Peyer's patch (tissue), 4 donors: ENCODE measurements around the gene SEMA3F. TPM values are rescaled to one million over a fixed set of nuclear protein-coding genes. Genes with fewer than 3 reads are reported as not detected.
A peak's percentile ranks its signal among the peaks of the same experiment; 100 is the strongest.

Experiments
- DNase-seq, 3 donors: peaks; one replicate each; pipeline ENCODE4 v3.0.0-alpha.2; 2017 to 2019
- H3K27ac ChIP-seq, 4 donors: fragments of 200-600 bp; sonication (generic); one replicate each; pipeline ENCODE4 v1.5.1; 2016 to 2019
- H3K27me3 ChIP-seq, 2 donors: fragments of 200-600 bp; sonication (generic); one replicate each; pipeline ENCODE4 v1.5.1; 2019
- H3K36me3 ChIP-seq, 3 donors: fragments of 200-600 bp; sonication (generic); one replicate each; pipeline ENCODE4 v1.5.1; 2016 to 2019
- H3K4me1 ChIP-seq, 4 donors: fragments of 200-600 bp; sonication (generic); one replicate each; pipeline ENCODE4 v1.5.1; 2016 to 2019
- H3K4me3 ChIP-seq, 4 donors: fragments of 200-600 bp; sonication (generic); 1 replicate in 3 of 4; 2 replicates in 1 of 4; pipeline ENCODE4 v1.5.1; 2016 to 2019; ENCODE audit warnings: mild to moderate bottlenecking in 1 of 4
- H3K9me3 ChIP-seq, 4 donors: fragments of 200-600 bp; sonication (generic); one replicate each; pipeline ENCODE4 v1.5.1; 2016 to 2019; ENCODE audit warnings: mild to moderate bottlenecking in 1 of 4
- POLR2A ChIP-seq, 2 donors: fragments of 450-650 bp; IDR thresholded peaks; one replicate each; pipeline ENCODE4 v1.5.1; 2017; ENCODE audit warnings: antibody characterized with exemption in 2 of 2, mild to moderate bottlenecking in 2 of 2, moderate library complexity in 2 of 2
- total RNA-seq, 4 donors: library from RNA; depleted of rRNA; stranded (reverse); fragments of >200 nt; gene quantifications; one replicate each; pipeline ENCODE4 v1.1.0, GENCODE V29; 2016
- TF ChIP-seq, protein P1 (sequence below), 6 experiments: fragments of 450-650 bp in 4 of 6; fragments of 200-600 bp in 2 of 6; sonication (generic) in 1 of 6; IDR thresholded peaks; one replicate each; pipeline ENCODE4 v1.5.1; 2017 to 2019; ENCODE audit warnings: antibody characterized with exemption in 6 of 6, mild to moderate bottlenecking in 3 of 6, moderate library complexity in 1 of 6

Gene SEMA3F
- total RNA-seq, 4 donors from 2014 or later, result 21.2 to 41.0 (median 23.2) TPM

DNA sequence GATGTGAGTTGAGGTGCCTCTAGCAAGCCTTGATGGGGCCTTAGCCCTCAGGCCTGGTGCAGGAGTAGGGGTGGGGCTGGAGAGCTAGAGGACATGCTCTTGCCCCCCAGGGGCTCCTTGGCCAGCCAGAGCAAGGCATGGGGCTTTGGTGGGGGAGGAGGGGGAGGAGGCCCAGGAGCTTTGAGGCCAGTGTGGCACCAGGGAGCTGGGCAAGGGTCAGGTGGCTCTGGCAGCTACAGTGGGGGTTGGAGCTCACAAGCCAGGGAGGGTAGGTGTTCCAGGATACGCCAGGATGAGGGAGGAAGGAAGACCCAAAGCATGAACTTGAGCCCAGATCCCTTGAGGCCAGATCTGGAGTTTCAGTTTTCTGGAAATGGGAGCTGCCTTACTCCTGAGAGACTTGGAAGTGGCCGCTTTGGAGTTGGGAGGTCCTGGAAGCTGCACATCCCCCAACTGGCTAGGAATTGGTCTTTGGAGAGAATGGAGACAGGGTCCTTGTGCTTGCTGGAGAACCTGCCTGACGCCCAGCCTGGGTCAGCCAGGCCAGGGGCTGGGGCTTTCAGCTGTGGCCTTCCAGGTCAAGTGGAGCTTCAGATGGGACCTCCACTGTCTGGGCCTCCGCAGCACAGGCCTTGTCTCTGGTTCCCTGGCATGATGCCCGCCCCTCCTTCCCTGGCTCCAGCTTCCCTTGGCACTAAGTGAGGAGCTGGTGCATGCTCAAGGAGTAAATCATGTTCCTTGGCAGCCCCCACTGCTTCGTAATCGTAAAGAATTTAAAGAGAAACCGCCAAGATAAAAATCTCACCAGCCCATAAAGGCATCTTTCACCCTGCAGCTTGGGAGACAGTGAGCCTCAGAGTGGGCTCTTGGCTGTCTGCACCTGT is 8.7 kb downstream of the SEMA3F start:
- no peaks in the 10 kb centered on the region for H3K9me3 ChIP-seq
- H3K36me3 ChIP-seq, result no peaks in the 10 kb centered on the region
- H3K27ac ChIP-seq, result peak overlapping the region in 3 of 4 donors; percentile 18 to 39 (median 31)
- no peaks in the 10 kb centered on the region for H3K27me3 ChIP-seq
- no peak overlapping the region for H3K4me3 ChIP-seq
- peak in 1 of 3 donors; percentile 68 for DNase-seq
- H3K4me1 ChIP-seq, result peaks cover 0 to 74% (median 6%) of the 10 kb centered on the region in 4 donors
- TF ChIP-seq, protein P1, sequence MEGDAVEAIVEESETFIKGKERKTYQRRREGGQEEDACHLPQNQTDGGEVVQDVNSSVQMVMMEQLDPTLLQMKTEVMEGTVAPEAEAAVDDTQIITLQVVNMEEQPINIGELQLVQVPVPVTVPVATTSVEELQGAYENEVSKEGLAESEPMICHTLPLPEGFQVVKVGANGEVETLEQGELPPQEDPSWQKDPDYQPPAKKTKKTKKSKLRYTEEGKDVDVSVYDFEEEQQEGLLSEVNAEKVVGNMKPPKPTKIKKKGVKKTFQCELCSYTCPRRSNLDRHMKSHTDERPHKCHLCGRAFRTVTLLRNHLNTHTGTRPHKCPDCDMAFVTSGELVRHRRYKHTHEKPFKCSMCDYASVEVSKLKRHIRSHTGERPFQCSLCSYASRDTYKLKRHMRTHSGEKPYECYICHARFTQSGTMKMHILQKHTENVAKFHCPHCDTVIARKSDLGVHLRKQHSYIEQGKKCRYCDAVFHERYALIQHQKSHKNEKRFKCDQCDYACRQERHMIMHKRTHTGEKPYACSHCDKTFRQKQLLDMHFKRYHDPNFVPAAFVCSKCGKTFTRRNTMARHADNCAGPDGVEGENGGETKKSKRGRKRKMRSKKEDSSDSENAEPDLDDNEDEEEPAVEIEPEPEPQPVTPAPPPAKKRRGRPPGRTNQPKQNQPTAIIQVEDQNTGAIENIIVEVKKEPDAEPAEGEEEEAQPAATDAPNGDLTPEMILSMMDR (IDR thresholded peaks at IDR 0.05), result no peak
- TF ChIP-seq POLR2A (IDR thresholded peaks at IDR 0.05), result no peak

DNA sequence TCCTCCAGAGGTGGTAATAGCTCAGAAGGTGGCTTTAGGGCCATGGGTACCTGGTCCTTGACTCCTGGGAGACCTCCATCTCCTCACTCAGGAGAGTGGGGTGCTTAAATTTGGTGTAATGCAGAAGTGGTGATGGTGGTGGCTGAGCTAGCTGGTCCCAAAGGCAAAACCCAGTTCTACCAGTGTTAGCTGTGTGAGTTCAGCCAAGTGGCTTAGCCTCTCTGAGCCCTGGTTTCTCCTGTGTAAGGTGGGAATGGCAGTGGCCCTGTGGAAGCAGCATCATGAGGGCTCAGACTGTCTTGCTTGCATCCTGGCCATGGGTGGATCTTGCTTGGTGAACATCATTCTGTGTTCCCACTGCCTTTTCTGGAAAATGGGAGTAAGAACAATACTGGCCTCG is 9.4 kb downstream of the SEMA3F start:
- DNase-seq, result no peak
- TF ChIP-seq, protein P1 (IDR thresholded peaks at IDR 0.05), result no peak
- TF ChIP-seq POLR2A (IDR thresholded peaks at IDR 0.05), result no peak
- Histone ChIP-seq H3K27me3 (no peaks in the 10 kb centered on the region), H3K9me3 (no peaks in the 10 kb centered on the region), H3K4me3 (no peak overlapping the region), H3K4me1 (peaks cover 0 to 80% (median 6%) of the 10 kb centered on the region in 4 donors), H3K36me3 (no peaks in the 10 kb centered on the region), H3K27ac (peak overlapping the region in 3 of 4 donors; percentile 11 to 39 (median 31))

DNA sequence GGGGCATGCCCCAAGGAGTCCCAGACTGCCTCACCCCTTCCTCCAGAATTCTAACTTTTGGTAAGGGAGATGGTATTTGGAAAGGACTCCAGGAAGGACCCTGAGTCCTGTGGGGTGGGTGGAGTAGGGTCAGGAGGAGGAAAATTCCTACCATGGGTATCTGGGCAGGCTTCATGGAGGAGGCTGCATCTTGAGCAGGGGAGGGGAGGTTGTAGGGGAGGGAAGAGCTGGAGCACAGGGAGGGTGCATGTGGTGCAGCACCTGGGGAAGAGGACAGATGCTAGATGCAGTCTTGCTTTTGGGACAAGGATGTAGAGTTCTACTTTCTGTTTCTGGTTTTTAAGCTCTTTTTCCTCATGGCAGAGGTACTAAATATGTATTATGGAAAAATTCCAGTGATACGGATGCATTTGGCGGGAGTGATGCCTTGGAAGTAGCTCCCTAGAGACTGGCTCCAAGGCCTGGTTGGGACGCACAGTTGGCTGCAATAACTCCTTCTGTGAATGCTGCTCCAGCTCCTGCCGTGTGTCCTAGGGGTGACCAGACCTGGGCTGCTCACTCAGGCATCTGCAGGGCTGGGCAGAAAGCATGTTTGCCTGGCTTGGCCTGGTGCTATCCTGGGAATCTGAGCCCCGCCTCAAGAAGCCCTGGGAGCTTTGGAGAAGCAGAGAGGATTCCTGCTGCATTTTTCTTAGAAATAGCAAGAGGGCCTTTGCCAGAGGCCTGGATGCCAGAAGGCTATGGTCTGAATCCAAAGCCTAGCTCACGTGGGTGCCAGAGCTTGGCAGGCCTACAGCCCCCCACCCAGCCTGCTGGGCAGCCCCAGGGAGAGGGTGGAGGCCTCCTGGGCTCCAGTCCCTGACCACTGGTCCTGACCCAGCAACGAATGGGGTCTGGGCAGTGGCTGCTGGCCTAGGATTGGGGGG is 10.1 kb downstream of the SEMA3F start:
- Histone ChIP-seq H3K27me3 (no peaks in the 10 kb centered on the region), H3K9me3 (no peaks in the 10 kb centered on the region), H3K4me3 (no peak overlapping the region), H3K36me3 (no peaks in the 10 kb centered on the region), H3K4me1 (peaks cover 0 to 83% (median 6%) of the 10 kb centered on the region in 4 donors), H3K27ac (peak overlapping the region; percentile 26 to 72 (median 52))
- TF ChIP-seq, protein P1 (IDR thresholded peaks at IDR 0.05), result no peak
- TF ChIP-seq POLR2A (IDR thresholded peaks at IDR 0.05), result no peak
- no peak for DNase-seq

DNA sequence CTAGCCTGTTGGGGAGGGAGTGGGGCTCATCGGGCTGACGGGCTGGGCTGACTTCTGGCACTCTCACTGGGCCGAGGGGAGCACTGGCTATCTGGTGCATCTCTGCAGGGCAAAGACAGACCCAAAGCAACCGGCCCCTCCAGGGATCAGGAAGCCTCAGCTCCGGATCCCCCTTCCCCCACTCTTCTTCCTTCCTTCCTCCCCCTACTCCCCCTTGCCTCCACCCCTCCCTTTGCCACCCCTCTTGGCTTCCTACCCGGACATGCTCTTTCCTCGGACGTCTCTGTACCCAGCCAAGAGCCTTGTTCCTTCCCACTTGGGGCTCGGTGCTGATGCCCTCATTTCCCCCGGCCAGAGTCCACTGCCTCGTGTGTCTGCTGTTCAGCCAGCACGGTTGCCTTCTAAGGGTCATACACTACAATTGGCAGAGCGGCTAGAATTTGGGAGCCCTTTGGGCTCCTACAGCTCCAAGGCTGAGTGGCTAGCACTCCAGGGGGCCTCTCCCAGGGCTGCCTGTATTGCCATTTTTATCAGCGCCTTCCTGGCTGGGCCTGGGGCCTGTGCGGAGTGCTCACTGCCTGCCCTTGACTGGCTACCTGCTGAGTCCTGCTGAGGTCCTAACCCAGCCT is 10.9 kb downstream of the SEMA3F start:
- Histone ChIP-seq H3K36me3 (no peaks in the 10 kb centered on the region), H3K4me3 (no peak overlapping the region), H3K27me3 (no peaks in the 10 kb centered on the region), H3K4me1 (peaks cover 0 to 79% (median 7%) of the 10 kb centered on the region in 4 donors), H3K27ac (peak overlapping the region; percentile 26 to 72 (median 52)), H3K9me3 (no peaks in the 10 kb centered on the region)
- TF ChIP-seq POLR2A (IDR thresholded peaks at IDR 0.05), result no peak
- DNase-seq, result peak in 2 of 3 donors; percentile 73 to 79

DNA sequence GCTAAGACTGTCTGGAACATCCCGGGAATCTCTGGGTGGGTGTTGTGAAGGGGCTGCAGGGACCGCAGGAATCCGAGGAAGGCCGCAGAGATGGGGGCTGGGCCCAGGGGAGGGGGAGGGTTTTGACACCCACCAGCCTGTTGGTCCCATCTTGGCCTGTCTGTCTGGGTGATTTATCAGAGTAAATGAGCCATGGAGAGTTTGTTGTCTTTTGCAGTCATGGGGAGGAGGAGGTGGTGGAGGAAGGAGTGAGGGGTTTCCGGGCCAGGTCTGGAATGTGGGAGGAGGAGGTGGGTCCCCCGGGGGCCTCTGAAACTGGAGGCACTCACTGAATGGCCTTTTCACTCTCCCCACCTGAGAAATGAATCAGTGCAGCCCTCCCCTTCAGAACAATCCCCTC is 11.5 kb downstream of the SEMA3F start:
- DNase-seq, result no peak
- Histone ChIP-seq H3K27me3 (no peaks in the 10 kb centered on the region), H3K4me3 (no peak overlapping the region), H3K9me3 (no peaks in the 10 kb centered on the region), H3K4me1 (peaks cover 0 to 79% (median 8%) of the 10 kb centered on the region in 4 donors), H3K36me3 (no peaks in the 10 kb centered on the region), H3K27ac (peak overlapping the region; percentile 10 to 72 (median 38))
- TF ChIP-seq, protein P1 (IDR thresholded peaks at IDR 0.05), result no peak
- TF ChIP-seq POLR2A (IDR thresholded peaks at IDR 0.05), result no peak
